IMR-90 (cell line): ENCODE measurements around the gene NOC2L. TPM values are rescaled to one million over a fixed set of nuclear protein-coding genes. Genes with fewer than 3 reads are reported as not detected.
A peak's percentile ranks its signal among the peaks of the same experiment; 100 is the strongest.

Source experiments
- ATAC-seq: fragments of 200-7000 bp; cut with Tn5 transposase; 2 replicates; pipeline ENCODE4 v1.9.1; 2020; ENCODE audit warnings: low read depth, mild to moderate bottlenecking, moderate library complexity
- BruUV-seq: library from RNA; stranded (reverse); fragments of 400-500 nt; replicated peaks from 2 replicates; lab custom pipeline; 2021; lab: Mats Ljungman, UMichigan
- CTCF ChIA-PET: fragments of 300-600 bp; formaldehyde crosslinking; extraction: SDS; loops from one replicate; lab custom pipeline; 2021; ENCODE audit warnings: antibody characterized with exemption; lab: Yijun Ruan, JAX
- POLR2A ChIA-PET: fragments of 300-600 bp; sonication (Branson Sonifier 250); formaldehyde crosslinking; loops from one replicate; lab custom pipeline; 2022; ENCODE audit warnings: antibody characterized with exemption; ENCODE audit not compliant: unreplicated experiment; lab: Charles Lee
- DNase-seq: peaks from one replicate; pipeline ENCODE4 v3.0.0; 2013
- H2AFZ ChIP-seq: replicated peaks from 2 replicates; pipeline ENCODE3; 2013; ENCODE audit warnings: low read length, mild to moderate bottlenecking; ENCODE audit not compliant: poor library complexity
- H2AK5ac ChIP-seq: 2 replicates; pipeline ENCODE4 v1.6.1; 2013; ENCODE audit warnings: low read depth, low read length, inconsistent platforms
- H2AK9ac ChIP-seq: replicated peaks from 2 replicates; pipeline ENCODE3; 2013; ENCODE audit warnings: mild to moderate bottlenecking, low read depth, low read length, moderate library complexity; ENCODE audit not compliant: poor library complexity
- H2BK120ac ChIP-seq: 2 replicates; pipeline ENCODE4 v1.6.1; 2013; ENCODE audit warnings: low read depth, low read length, inconsistent platforms
- H2BK15ac ChIP-seq: 3 replicates; pipeline ENCODE4 v1.6.1; 2013; ENCODE audit warnings: low read depth, low read length, inconsistent platforms
- H2BK20ac ChIP-seq: 2 replicates; pipeline ENCODE4 v1.6.1; 2013; ENCODE audit warnings: low read depth, mild to moderate bottlenecking, inconsistent platforms, low read length, moderate library complexity
- H2BK5ac ChIP-seq: 2 replicates; pipeline ENCODE4 v1.6.1; 2013; ENCODE audit warnings: mild to moderate bottlenecking, low read depth, low read length, inconsistent platforms; ENCODE audit not compliant: poor library complexity, severe bottlenecking
- H3K14ac ChIP-seq: replicated peaks from 2 replicates; pipeline ENCODE4 v1.6.1; 2013; ENCODE audit warnings: low read depth, low read length, inconsistent platforms
- H3K18ac ChIP-seq: 2 replicates; pipeline ENCODE4 v1.6.1; 2013; ENCODE audit warnings: low read depth, low read length, control low read depth
- H3K23ac ChIP-seq: 2 replicates; pipeline ENCODE4 v1.6.1; 2013; ENCODE audit warnings: low read depth, low read length, inconsistent platforms
- H3K27ac ChIP-seq: 2 replicates; pipeline ENCODE4 v1.5.1; 2013; ENCODE audit warnings: mild to moderate bottlenecking, control low read depth, low read length; ENCODE audit not compliant: insufficient read depth
- H3K27me3 ChIP-seq: 2 replicates; pipeline ENCODE4 v1.6.1; 2013; ENCODE audit warnings: low read length; ENCODE audit not compliant: control insufficient read depth, insufficient read depth
- H3K36me3 ChIP-seq: 2 replicates; pipeline ENCODE4 v1.6.1; 2013; ENCODE audit warnings: low read length, mixed read lengths; ENCODE audit not compliant: control insufficient read depth, insufficient read depth
- H3K4ac ChIP-seq: 2 replicates; pipeline ENCODE4 v1.6.1; 2013; ENCODE audit warnings: low read depth, low read length, inconsistent platforms
- H3K4me1 ChIP-seq: 2 replicates; pipeline ENCODE4 v1.6.1; 2013; ENCODE audit warnings: low read length, mixed read lengths; ENCODE audit not compliant: control insufficient read depth, insufficient read depth
- H3K4me2 ChIP-seq: 2 replicates; pipeline ENCODE4 v1.6.1; 2013; ENCODE audit warnings: low read depth, mild to moderate bottlenecking, control low read depth, low read length, moderate library complexity
- H3K4me3 ChIP-seq: 2 replicates; pipeline ENCODE4 v1.5.1; 2013; ENCODE audit warnings: low read depth, mild to moderate bottlenecking, control low read depth, low read length, moderate library complexity; ENCODE audit not compliant: insufficient read depth
- H3K56ac ChIP-seq: 2 replicates; pipeline ENCODE4 v1.6.1; 2013; ENCODE audit warnings: low read length, inconsistent platforms; ENCODE audit not compliant: insufficient read depth; ENCODE audit errors: extremely low read depth
- H3K79me1 ChIP-seq, 2 experiments: 2 replicates each; pipeline ENCODE4 v1.6.1; 2013; ENCODE audit warnings: low read length in 2 of 2, inconsistent platforms in 1 of 2, low read depth in 1 of 2
- H3K9ac ChIP-seq: 2 replicates; pipeline ENCODE4 v1.6.1; 2013; ENCODE audit warnings: low read depth, low read length, control low read depth
- H3K9me1 ChIP-seq: 2 replicates; pipeline ENCODE4 v1.6.1; 2013; ENCODE audit warnings: low read length, inconsistent platforms; ENCODE audit not compliant: insufficient read depth
- H3K9me3 ChIP-seq: 2 replicates; pipeline ENCODE4 v1.6.1; 2013; ENCODE audit warnings: low read length; ENCODE audit not compliant: control insufficient read depth, insufficient read depth
- H4K20me1 ChIP-seq: 2 replicates; pipeline ENCODE4 v1.6.1; 2013; ENCODE audit warnings: low read length, inconsistent platforms; ENCODE audit not compliant: insufficient read depth
- H4K5ac ChIP-seq: 2 replicates; pipeline ENCODE4 v1.6.1; 2013; ENCODE audit warnings: mild to moderate bottlenecking, low read depth, low read length, control low read depth
- H4K8ac ChIP-seq, 2 experiments: 2 replicates each; pipeline ENCODE4 v1.6.1; 2013; ENCODE audit warnings: low read depth in 2 of 2, low read length in 2 of 2, control low read depth in 1 of 2, inconsistent platforms in 1 of 2
- H4K91ac ChIP-seq: 2 replicates; pipeline ENCODE4 v1.6.1; 2013; ENCODE audit warnings: low read depth, low read length, inconsistent platforms; ENCODE audit not compliant: insufficient read depth
- BHLHE40 ChIP-seq: fragments of 150-350 bp; IDR thresholded peaks from 2 replicates; pipeline ENCODE4 v1.6.1; 2016; ENCODE audit warnings: mild to moderate bottlenecking, low read depth, low read length
- CEBPB ChIP-seq: IDR thresholded peaks from 2 replicates; pipeline ENCODE4 v1.6.1; 2012; ENCODE audit warnings: low read depth, low read length, improper control_type of control experiment
- CHD1 ChIP-seq: IDR thresholded peaks from 2 replicates; pipeline ENCODE4 v1.6.1; 2012; ENCODE audit warnings: low read depth, low read length, improper control_type of control experiment
- MAFK ChIP-seq: IDR thresholded peaks from 2 replicates; pipeline ENCODE4 v1.6.1; 2012; ENCODE audit warnings: low read depth, low read length, improper control_type of control experiment
- MAZ ChIP-seq: IDR thresholded peaks from 2 replicates; pipeline ENCODE4 v1.6.1; 2012; ENCODE audit warnings: low read depth, mild to moderate bottlenecking, low read length, improper control_type of control experiment, moderate library complexity, borderline replicate concordance
- NFE2L2 ChIP-seq: fragments of 150-350 bp; IDR thresholded peaks from 2 replicates; pipeline ENCODE4 v1.6.1; 2016; ENCODE audit warnings: low read depth, mild to moderate bottlenecking, low read length
- RAD21 ChIP-seq: IDR thresholded peaks from 2 replicates; pipeline ENCODE4 v1.6.1; 2012; ENCODE audit warnings: low read length, improper control_type of control experiment
- RCOR1 ChIP-seq: IDR thresholded peaks from 2 replicates; pipeline ENCODE4 v1.6.1; 2012; ENCODE audit warnings: mild to moderate bottlenecking, low read length, improper control_type of control experiment; ENCODE audit not compliant: insufficient replicate concordance
- RFX5 ChIP-seq: IDR thresholded peaks from 2 replicates; pipeline ENCODE4 v1.8.0; 2012; ENCODE audit warnings: low read depth, mild to moderate bottlenecking, low read length, moderate library complexity
- WGBS, 2 experiments: methylation state at CpG; one replicate each; pipeline versions ENCODE4 v1.1.5 to v1.1.7; 2013; ENCODE audit warnings: missing lambda C conversion rate in 2 of 2; ENCODE audit not compliant: insufficient read length in 1 of 2; ENCODE audit errors: extremely low coverage in 2 of 2; 5-methylcytosine and 5-hydroxymethylcytosine counted together
- dilution Hi-C: fragments of 300-500 bp; cut with HindIII; formaldehyde crosslinking; loops from one replicate; pipeline ENCODE4 v1.14.3; 2018; ENCODE audit warnings: low sequenced_read_pairs; ENCODE audit not compliant: unreplicated experiment
- in situ Hi-C: fragments of 300-500 bp; cut with MboI; formaldehyde crosslinking; loops from 3 replicates; pipeline ENCODE4 v1.14.3; 2019; ENCODE audit warnings: low sequenced_read_pairs, inconsistent platforms, mixed read lengths
- intact Hi-C: fragments of 100-400 bp; cut with micrococcal nuclease; formaldehyde crosslinking; loops from 2 replicates; pipeline ENCODE4 v1.10.0; 2022
- polyA plus RNA-seq, 3 experiments: library from polyadenylated mRNA; depleted of rRNA; stranded (reverse); fragments of >200 nt; gene quantifications; 2 replicates each; pipeline ENCODE4 v1.2.3, GENCODE V29; 2012; ENCODE audit warnings: low replicate concordance in 1 of 3
- total RNA-seq: library from RNA; depleted of rRNA; stranded (reverse); fragments of >200 nt; gene quantifications from 2 replicates; pipeline ENCODE4 v1.2.3, GENCODE V29; 2012
- TF ChIP-seq, protein P1 (sequence below): conservative IDR thresholded peaks from 2 replicates; pipeline ENCODE4 v1.5.1; 2012; ENCODE audit warnings: mild to moderate bottlenecking, low read depth, low read length, improper control_type of control experiment

Gene NOC2L
- total and polyA plus RNA-seq, 2 of the 4 experiments (the other 2 are of a cell fraction) = 74.2 to 106 TPM

DNA sequence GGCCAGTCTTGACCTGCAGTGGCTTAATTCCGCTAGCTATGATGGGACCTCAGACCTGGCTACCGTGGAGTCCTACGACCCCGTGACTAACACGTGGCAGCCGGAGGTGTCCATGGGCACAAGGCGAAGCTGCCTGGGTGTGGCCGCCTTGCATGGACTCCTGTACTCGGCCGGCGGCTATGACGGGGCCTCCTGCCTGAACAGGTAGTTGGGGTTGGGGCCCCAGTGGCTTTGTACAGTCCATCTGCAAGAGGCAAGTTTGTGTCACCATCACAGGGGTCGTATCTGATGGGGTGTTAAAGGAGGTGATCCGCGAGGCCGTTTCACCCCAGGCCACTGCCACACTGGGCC lies 4.2 kb upstream of the NOC2L start:
- DNase-seq = no peak
- in situ Hi-C loops (no loop called here), dilution Hi-C loops (no loop called here), intact Hi-C loops (no loop called here)
- no peak overlapping the region for H2AK5ac ChIP-seq
- POLR2A ChIA-PET = no interaction called here
- no peak overlapping the region for H3K4me3 ChIP-seq
- peaks cover 20% of the 10 kb centered on the region for H3K36me3 ChIP-seq
- H4K5ac ChIP-seq = no peak overlapping the region
- peaks cover 3% of the 10 kb centered on the region; the same call in 1 of the 2 replicates for H3K9me1 ChIP-seq
- H3K9me3 ChIP-seq = no peaks in the 10 kb centered on the region
- peak overlapping the region; percentile 42 for H2AK9ac ChIP-seq
- H3K9ac ChIP-seq = no peak overlapping the region
- BruUV-seq = no TSS peak
- peaks cover 14% of the 10 kb centered on the region for H3K4me1 ChIP-seq
- 90% methylated on average over 7 of the region's 16 CpGs; no CpG with 5 or more reads in 1 of the 2 experiments for WGBS, 2 experiments
- no peak overlapping the region for H2BK15ac ChIP-seq
- H2AFZ ChIP-seq = no peak overlapping the region
- CTCF ChIA-PET = no interaction called here
- H3K27me3 ChIP-seq = no peaks in the 10 kb centered on the region; the same call in 1 of the 2 replicates
- no peak overlapping the region for H3K4me2 ChIP-seq
- H3K23ac ChIP-seq = no peak overlapping the region
- no peak overlapping the region for H3K4ac ChIP-seq
- H3K79me1 ChIP-seq = peaks cover 7 to 30% of the 10 kb centered on the region in 2 experiments; a peak in 3 of 4 replicates
- no peak overlapping the region for H2BK5ac ChIP-seq
- TF ChIP-seq CEBPB (no peak), RCOR1 (no peak), NFE2L2 (no peak), BHLHE40 (no peak), RAD21 (no peak), CHD1 (no peak), MAFK (no peak), MAZ (no peak), RFX5 (no peak)
- TF ChIP-seq, protein P1, sequence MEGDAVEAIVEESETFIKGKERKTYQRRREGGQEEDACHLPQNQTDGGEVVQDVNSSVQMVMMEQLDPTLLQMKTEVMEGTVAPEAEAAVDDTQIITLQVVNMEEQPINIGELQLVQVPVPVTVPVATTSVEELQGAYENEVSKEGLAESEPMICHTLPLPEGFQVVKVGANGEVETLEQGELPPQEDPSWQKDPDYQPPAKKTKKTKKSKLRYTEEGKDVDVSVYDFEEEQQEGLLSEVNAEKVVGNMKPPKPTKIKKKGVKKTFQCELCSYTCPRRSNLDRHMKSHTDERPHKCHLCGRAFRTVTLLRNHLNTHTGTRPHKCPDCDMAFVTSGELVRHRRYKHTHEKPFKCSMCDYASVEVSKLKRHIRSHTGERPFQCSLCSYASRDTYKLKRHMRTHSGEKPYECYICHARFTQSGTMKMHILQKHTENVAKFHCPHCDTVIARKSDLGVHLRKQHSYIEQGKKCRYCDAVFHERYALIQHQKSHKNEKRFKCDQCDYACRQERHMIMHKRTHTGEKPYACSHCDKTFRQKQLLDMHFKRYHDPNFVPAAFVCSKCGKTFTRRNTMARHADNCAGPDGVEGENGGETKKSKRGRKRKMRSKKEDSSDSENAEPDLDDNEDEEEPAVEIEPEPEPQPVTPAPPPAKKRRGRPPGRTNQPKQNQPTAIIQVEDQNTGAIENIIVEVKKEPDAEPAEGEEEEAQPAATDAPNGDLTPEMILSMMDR = no peak
- H3K56ac ChIP-seq = no peak overlapping the region
- no peak overlapping the region for H4K91ac ChIP-seq
- H3K14ac ChIP-seq = no peak overlapping the region
- H2BK20ac ChIP-seq = no peak overlapping the region
- no peak for ATAC-seq
- H3K18ac ChIP-seq = no peak overlapping the region
- no peak overlapping the region for H4K8ac ChIP-seq
- no peak overlapping the region for H2BK120ac ChIP-seq
- H4K20me1 ChIP-seq = peaks cover 7% of the 10 kb centered on the region
- no peak overlapping the region for H3K27ac ChIP-seq
